H9 (cell line): ENCODE measurements around the gene GRIK4. TPM values are rescaled to one million over a fixed set of nuclear protein-coding genes. Genes with fewer than 3 reads are reported as not detected.

Source experiments
- DNase-seq: peaks from one replicate; pipeline ENCODE4 v3.0.0-alpha.2; 2017
- H2AFZ ChIP-seq: one replicate; pipeline ENCODE4 v1.6.1; 2013; ENCODE audit warnings: mild to moderate bottlenecking, low read length, control low read depth, moderate library complexity
- H2AK5ac ChIP-seq: 2 replicates; pipeline ENCODE4 v1.6.1; 2013; ENCODE audit warnings: low read length, control low read depth, mixed read lengths; ENCODE audit not compliant: insufficient read length
- H2BK120ac ChIP-seq: one replicate; pipeline ENCODE4 v1.6.1; 2013; ENCODE audit warnings: low read depth, mild to moderate bottlenecking, low read length, control low read depth, inconsistent platforms; ENCODE audit not compliant: poor library complexity, severe bottlenecking
- H2BK12ac ChIP-seq: 2 replicates; pipeline ENCODE4 v1.6.1; 2013; ENCODE audit warnings: low read length, control low read depth, mixed read lengths, low read depth; ENCODE audit not compliant: insufficient read length
- H2BK15ac ChIP-seq: 2 replicates; pipeline ENCODE4 v1.6.1; 2013; ENCODE audit warnings: low read depth, low read length, control low read depth
- H2BK20ac ChIP-seq: one replicate; pipeline ENCODE4 v1.6.1; 2013; ENCODE audit warnings: low read depth, mild to moderate bottlenecking, low read length, control low read depth, inconsistent platforms; ENCODE audit not compliant: poor library complexity, severe bottlenecking
- H2BK5ac ChIP-seq: 2 replicates; pipeline ENCODE4 v1.6.1; 2013; ENCODE audit warnings: low read length, control low read depth, mixed read lengths; ENCODE audit not compliant: insufficient read length
- H3K14ac ChIP-seq: 2 replicates; pipeline ENCODE4 v1.6.1; 2013; ENCODE audit warnings: low read length, control low read depth; ENCODE audit not compliant: insufficient read depth
- H3K18ac ChIP-seq: 2 replicates; pipeline ENCODE4 v1.6.1; 2013; ENCODE audit warnings: low read depth, mild to moderate bottlenecking, mixed read lengths, low read length, control low read depth; ENCODE audit not compliant: insufficient read length
- H3K23ac ChIP-seq: 2 replicates; pipeline ENCODE4 v1.6.1; 2013; ENCODE audit warnings: low read length, control low read depth, mixed read lengths, low read depth; ENCODE audit not compliant: insufficient read length
- H3K23me2 ChIP-seq: 2 replicates; pipeline ENCODE4 v1.6.1; 2013; ENCODE audit warnings: low read depth, mild to moderate bottlenecking, mixed read lengths, low read length, control low read depth; ENCODE audit not compliant: insufficient read length, poor library complexity, severe bottlenecking
- H3K27ac ChIP-seq: 2 replicates; pipeline ENCODE4 v1.5.1; 2013; ENCODE audit warnings: low read length, control low read depth, mixed read lengths, low read depth; ENCODE audit not compliant: insufficient read length
- H3K27me3 ChIP-seq: 2 replicates; pipeline ENCODE4 v1.6.1; 2013; ENCODE audit warnings: low read length, control low read depth, inconsistent platforms; ENCODE audit not compliant: insufficient read depth
- H3K4ac ChIP-seq: 2 replicates; pipeline ENCODE4 v1.6.1; 2013; ENCODE audit warnings: low read depth, mild to moderate bottlenecking, control low read depth, inconsistent platforms, low read length, moderate library complexity
- H3K4me1 ChIP-seq: 2 replicates; pipeline ENCODE4 v1.6.1; 2013; ENCODE audit warnings: low read length, control low read depth, inconsistent platforms; ENCODE audit not compliant: insufficient read depth
- H3K4me2 ChIP-seq: 2 replicates; pipeline ENCODE4 v1.6.1; 2013; ENCODE audit warnings: low read length, control low read depth, mixed read lengths; ENCODE audit not compliant: insufficient read length, insufficient read depth
- H3K56ac ChIP-seq: 2 replicates; pipeline ENCODE4 v1.6.1; 2013; ENCODE audit warnings: low read depth, mild to moderate bottlenecking, mixed read lengths, low read length, control low read depth; ENCODE audit not compliant: insufficient read length
- H3K79me1 ChIP-seq: 2 replicates; pipeline ENCODE4 v1.6.1; 2013; ENCODE audit warnings: low read depth, mild to moderate bottlenecking, moderate library complexity, low read length, control low read depth, inconsistent platforms; ENCODE audit not compliant: insufficient read depth, poor library complexity, severe bottlenecking
- H3K79me2 ChIP-seq: 2 replicates; pipeline ENCODE4 v1.6.1; 2013; ENCODE audit warnings: low read length, control low read depth, inconsistent platforms; ENCODE audit not compliant: insufficient read depth
- H3K9ac ChIP-seq: 2 replicates; pipeline ENCODE4 v1.6.1; 2013; ENCODE audit warnings: low read length, control low read depth, mixed read lengths; ENCODE audit not compliant: insufficient read length; ENCODE audit errors: extremely low read depth
- H3K9me3 ChIP-seq: one replicate; pipeline ENCODE4 v1.6.1; 2013; ENCODE audit warnings: low read depth, low read length, inconsistent platforms; ENCODE audit not compliant: control insufficient read depth
- H3T11ph ChIP-seq: one replicate; pipeline ENCODE4 v1.6.1; 2013; ENCODE audit warnings: mild to moderate bottlenecking, low read length, control low read depth, inconsistent platforms
- H4K20me1 ChIP-seq: one replicate; pipeline ENCODE4 v1.6.1; 2013; ENCODE audit not compliant: control insufficient read depth, insufficient read length, insufficient read depth
- H4K5ac ChIP-seq: 2 replicates; pipeline ENCODE4 v1.6.1; 2013; ENCODE audit warnings: low read depth, mild to moderate bottlenecking, mixed read lengths, low read length, control low read depth; ENCODE audit not compliant: insufficient read length
- H4K8ac ChIP-seq: replicated peaks from 2 replicates; pipeline ENCODE4 v1.6.1; 2013; ENCODE audit warnings: low read length, control low read depth, mixed read lengths, low read depth; ENCODE audit not compliant: insufficient read length
- H4K91ac ChIP-seq: 2 replicates; pipeline ENCODE4 v1.6.1; 2013; ENCODE audit warnings: low read depth, mild to moderate bottlenecking, moderate library complexity, mixed read lengths, low read length, control low read depth; ENCODE audit not compliant: insufficient read length
- H3K27ac Mint-ChIP-seq, 3 experiments: 2 replicates in 2 of 3; 3 replicates in 1 of 3; pipeline ENCODE4 v1.8.0; 2020 to 2021; ENCODE audit warnings: mixed read lengths in 3 of 3, mild to moderate bottlenecking in 1 of 3, moderate library complexity in 1 of 3
- H3K27me3 Mint-ChIP-seq: 2 replicates; pipeline ENCODE4 v1.8.0; 2021; ENCODE audit warnings: low read depth, mild to moderate bottlenecking, moderate library complexity, mixed read lengths
- H3K36me3 Mint-ChIP-seq, 3 experiments: 2 replicates in 2 of 3; 3 replicates in 1 of 3; pipeline ENCODE4 v1.8.0; 2020 to 2021; ENCODE audit warnings: low read depth in 3 of 3, mixed read lengths in 3 of 3; ENCODE audit not compliant: insufficient read depth in 1 of 3
- H3K4me1 Mint-ChIP-seq, 2 experiments: 2 replicates each; pipeline ENCODE4 v1.8.0; 2020; ENCODE audit warnings: mixed read lengths in 2 of 2
- H3K4me3 Mint-ChIP-seq, 2 experiments: 2 replicates in 1 of 2; 3 replicates in 1 of 2; pipeline ENCODE4 v1.8.0; 2020 to 2021; ENCODE audit warnings: mild to moderate bottlenecking in 2 of 2, mixed read lengths in 2 of 2, moderate library complexity in 1 of 2
- H3K9me3 Mint-ChIP-seq, 2 experiments: 2 replicates in 1 of 2; 3 replicates in 1 of 2; pipeline ENCODE4 v1.8.0; 2020; ENCODE audit warnings: mild to moderate bottlenecking in 2 of 2, mixed read lengths in 2 of 2, moderate library complexity in 1 of 2
- WGBS: extraction: QIAGEN DNeasy Blood & Tissue Kit; methylation state at CpG from one replicate; pipeline ENCODE4 v1.1.7; 2013; ENCODE audit warnings: missing lambda C conversion rate, low lambda C conversion rate, mixed read lengths; ENCODE audit not compliant: insufficient read length; ENCODE audit errors: extremely low coverage; 5-methylcytosine and 5-hydroxymethylcytosine counted together
- total RNA-seq: library from RNA; stranded (reverse); gene quantifications from 2 replicates; pipeline ENCODE4 v1.2.1, GENCODE V29; 2021
- TF ChIP-seq, protein P1 (sequence below): fragments of 200-600 bp; sonication (generic); conservative IDR thresholded peaks from 3 replicates; pipeline ENCODE4 v1.8.0; 2021; ENCODE audit warnings: antibody characterized with exemption, mild to moderate bottlenecking

Gene GRIK4
- total RNA-seq, 1 experiment from 2014 or later, result 2.3 TPM

- Histone ChIP-seq H3K18ac (no peak overlapping the region), H4K20me1 (no peaks in the 10 kb centered on the region), H3K27me3 (no peaks in the 10 kb centered on the region), H3K79me1 (no peaks in the 10 kb centered on the region), H3K27ac (no peak overlapping the region), H2BK20ac (no peak overlapping the region), H3K14ac (no peak overlapping the region), H2BK12ac (no peak overlapping the region), H3K23ac (no peak overlapping the region), H3K23me2 (no peaks in the 10 kb centered on the region), H2AK5ac (no peak overlapping the region), H4K5ac (no peak overlapping the region), H2BK15ac (no peak overlapping the region), H3K9ac (no peak overlapping the region), H2BK5ac (no peak overlapping the region), H4K91ac (no peak overlapping the region), H2BK120ac (no peak overlapping the region), H3K79me2 (no peaks in the 10 kb centered on the region), H4K8ac (no peak overlapping the region), H3K9me3 (no peaks in the 10 kb centered on the region), H3K4ac (no peak overlapping the region), H2AFZ (no peak overlapping the region), H3K56ac (no peak overlapping the region), H3T11ph (no peak overlapping the region), H3K4me1 (no peaks in the 10 kb centered on the region), H3K4me2 (no peak overlapping the region)
- Mint-ChIP-seq H3K4me3 (no peak overlapping the region), H3K36me3 (peaks cover 9 to 48% (median 48%) of the 10 kb centered on the region in 3 experiments; a peak in 6 of 7 replicates), H3K9me3 (no peaks in the 10 kb centered on the region), H3K4me1 (no peaks in the 10 kb centered on the region), H3K27ac (no peak overlapping the region), H3K27me3 (no peaks in the 10 kb centered on the region)
- TF ChIP-seq, protein P1, sequence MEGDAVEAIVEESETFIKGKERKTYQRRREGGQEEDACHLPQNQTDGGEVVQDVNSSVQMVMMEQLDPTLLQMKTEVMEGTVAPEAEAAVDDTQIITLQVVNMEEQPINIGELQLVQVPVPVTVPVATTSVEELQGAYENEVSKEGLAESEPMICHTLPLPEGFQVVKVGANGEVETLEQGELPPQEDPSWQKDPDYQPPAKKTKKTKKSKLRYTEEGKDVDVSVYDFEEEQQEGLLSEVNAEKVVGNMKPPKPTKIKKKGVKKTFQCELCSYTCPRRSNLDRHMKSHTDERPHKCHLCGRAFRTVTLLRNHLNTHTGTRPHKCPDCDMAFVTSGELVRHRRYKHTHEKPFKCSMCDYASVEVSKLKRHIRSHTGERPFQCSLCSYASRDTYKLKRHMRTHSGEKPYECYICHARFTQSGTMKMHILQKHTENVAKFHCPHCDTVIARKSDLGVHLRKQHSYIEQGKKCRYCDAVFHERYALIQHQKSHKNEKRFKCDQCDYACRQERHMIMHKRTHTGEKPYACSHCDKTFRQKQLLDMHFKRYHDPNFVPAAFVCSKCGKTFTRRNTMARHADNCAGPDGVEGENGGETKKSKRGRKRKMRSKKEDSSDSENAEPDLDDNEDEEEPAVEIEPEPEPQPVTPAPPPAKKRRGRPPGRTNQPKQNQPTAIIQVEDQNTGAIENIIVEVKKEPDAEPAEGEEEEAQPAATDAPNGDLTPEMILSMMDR, result no peak
- WGBS, result no CpG with 5 or more reads among the region's 1 CpG
- no peak for DNase-seq
Measured at GRCh38 chr11:120471131-120471530, 40.4 kb upstream of the GRIK4 start.
